ENCODE results near the gene WDR64. TPM values are rescaled to one million over a fixed set of nuclear protein-coding genes. Genes with fewer than 3 reads are reported as not detected.

WDR64 gene
- total RNA-seq, 1 donor from 2014 or later = not detected

DNA sequence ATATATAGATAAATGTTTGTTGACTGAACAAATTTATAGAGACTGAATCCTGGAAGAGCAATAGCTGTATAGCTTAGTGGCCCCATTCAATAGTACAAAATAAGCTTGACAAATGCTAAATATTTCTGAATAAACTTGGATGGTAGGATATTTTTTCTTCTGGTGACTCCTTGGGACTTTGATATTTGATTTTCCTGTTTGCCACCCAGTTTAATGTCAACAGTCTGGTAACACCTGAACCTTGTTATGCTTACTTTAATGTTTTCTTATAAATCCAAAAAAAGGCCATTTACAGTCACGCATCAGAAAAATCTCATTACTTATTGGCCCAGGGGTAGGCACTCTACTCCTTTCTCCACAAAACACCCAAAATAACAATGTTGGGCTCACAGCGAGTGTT lies 30.8 kb downstream of the WDR64 start:
- Histone ChIP-seq H3K27ac (replicated peaks) (no peak overlapping the region), H3K9me3 (replicated peaks) (peaks cover 6% of the 10 kb centered on the region), H3K4me1 (no peaks in the 10 kb centered on the region), H3K36me3 (no peaks in the 10 kb centered on the region), H3K4me3 (no peak overlapping the region), H3K27me3 (ENCODE audit: low read depth) (peaks cover 7% of the 10 kb centered on the region)
- no peak for TF ChIP-seq CTCF (IDR thresholded peaks at IDR 0.05; ENCODE audit: borderline replicate concordance)
- intact Hi-C loops (cut with micrococcal nuclease) = no loop called here
- DNase-seq = no peak

- peaks cover 7% of the 10 kb centered on the region for H3K27me3 ChIP-seq (ENCODE audit: low read depth)
- no peaks in the 10 kb centered on the region for H3K36me3 ChIP-seq
- H3K27ac ChIP-seq (replicated peaks) = no peak overlapping the region
- H3K4me1 ChIP-seq = no peaks in the 10 kb centered on the region
- peaks cover 9% of the 10 kb centered on the region for H3K9me3 ChIP-seq (replicated peaks)
- no peak for TF ChIP-seq CTCF (IDR thresholded peaks at IDR 0.05; ENCODE audit: borderline replicate concordance)
- intact Hi-C loops (cut with micrococcal nuclease) = no loop called here
- H3K4me3 ChIP-seq = no peak overlapping the region
- DNase-seq = no peak
These were observed 32.0 kb downstream of the WDR64 start for GRCh38 chr1:241684108-241684507.

- no peak for TF ChIP-seq CTCF (IDR thresholded peaks at IDR 0.05; ENCODE audit: borderline replicate concordance)
These were observed 36.9 kb downstream of the WDR64 start for GRCh38 chr1:241688940-241689368.

GRCh38 chr1:241695246-241696171 lies 43.4 kb downstream of the WDR64 start:
- intact Hi-C loops (cut with micrococcal nuclease) = no loop called here
- no peak for TF ChIP-seq CTCF (IDR thresholded peaks at IDR 0.05; ENCODE audit: borderline replicate concordance)
- no peaks in the 10 kb centered on the region for H3K9me3 ChIP-seq (replicated peaks)

More at GRCh38 chr1:241688940-241689368, 36.9 kb downstream of the WDR64 start:
- no peak overlapping the region for H3K4me3 ChIP-seq
- no peaks in the 10 kb centered on the region for H3K4me1 ChIP-seq
- peaks cover 6% of the 10 kb centered on the region for H3K9me3 ChIP-seq (replicated peaks)
- DNase-seq = no peak
- H3K36me3 ChIP-seq = no peaks in the 10 kb centered on the region
- no peak overlapping the region for H3K27ac ChIP-seq (replicated peaks)
- intact Hi-C loops (cut with micrococcal nuclease) = no loop called here
- H3K27me3 ChIP-seq (ENCODE audit: low read depth) = peaks cover 3% of the 10 kb centered on the region

GRCh38 chr1:241696172-241696814 lies 44.2 kb downstream of the WDR64 start:
- no peaks in the 10 kb centered on the region for H3K9me3 ChIP-seq (replicated peaks)
- TF ChIP-seq CTCF (IDR thresholded peaks at IDR 0.05; ENCODE audit: borderline replicate concordance) = no peak
- H3K4me1 ChIP-seq = no peaks in the 10 kb centered on the region
- no peaks in the 10 kb centered on the region for H3K36me3 ChIP-seq
- H3K4me3 ChIP-seq = no peak overlapping the region
- intact Hi-C loops (cut with micrococcal nuclease) = no loop called here
- no peak for DNase-seq
- H3K27me3 ChIP-seq (ENCODE audit: low read depth) = peaks cover 14% of the 10 kb centered on the region
- H3K27ac ChIP-seq (replicated peaks) = no peak overlapping the region

More at GRCh38 chr1:241695246-241696171, 43.4 kb downstream of the WDR64 start:
- H3K36me3 ChIP-seq = no peaks in the 10 kb centered on the region
- H3K4me3 ChIP-seq = no peak overlapping the region
- peaks cover 14% of the 10 kb centered on the region for H3K27me3 ChIP-seq (ENCODE audit: low read depth)
- H3K4me1 ChIP-seq = no peaks in the 10 kb centered on the region
- DNase-seq = no peak
- no peak overlapping the region for H3K27ac ChIP-seq (replicated peaks)
